ENCODE measurements around the gene GABPA.
"Not testable (repeated sequence)": the region's sequence is repeated elsewhere in the genome, so short reads cannot be mapped to it uniquely, and the experiment has no call there.

Gene GABPA

DNA sequence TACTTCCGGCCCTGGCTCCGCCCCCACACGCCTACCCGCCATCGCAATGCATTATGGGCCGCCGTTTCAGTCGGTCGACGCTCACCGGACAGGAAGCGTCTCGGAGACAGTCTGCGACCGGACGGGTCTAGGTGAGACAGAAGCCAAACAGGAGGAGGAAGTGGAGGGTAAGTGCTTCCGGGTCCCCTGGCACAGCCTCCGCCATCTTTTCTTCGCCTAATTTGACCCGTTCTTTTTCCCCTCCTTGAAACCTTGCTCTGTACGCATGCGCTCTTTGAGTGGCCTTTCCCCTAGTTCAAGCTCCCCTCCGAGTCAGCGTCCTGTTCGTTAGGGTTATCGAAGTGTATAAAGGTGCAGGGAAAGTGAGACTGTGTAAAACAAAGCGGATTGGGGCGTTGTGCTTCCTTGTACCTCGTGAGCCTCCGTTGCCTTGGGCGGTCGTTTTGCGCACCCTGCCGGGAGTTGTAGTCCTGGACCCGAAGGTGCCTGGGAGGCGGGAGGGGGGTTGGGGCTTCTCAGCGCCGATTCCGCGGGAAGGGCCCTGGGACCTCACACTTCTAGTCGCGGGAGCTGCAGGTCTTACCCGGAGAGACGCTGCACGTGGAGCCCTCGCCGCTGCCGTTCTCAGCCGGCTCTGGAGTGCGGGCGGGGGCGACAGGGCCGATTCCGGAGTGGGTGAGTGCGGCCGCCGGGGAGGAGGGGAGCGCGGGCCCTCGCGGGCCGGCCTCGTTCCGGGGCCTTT lies at the start of gene GABPA, which contains the start of gene ATP5PF:
TSS of gene GABPA (plus strand) at position 69 of the 742 bp plus-strand sequence. CDS start 6,627 bp downstream, outside the sequence.
TSS of gene ATP5PF (minus strand) at position 1 of the 742 bp plus-strand sequence. CDS start 5,110 bp downstream, outside the sequence.
- peak; percentile 99 for DNase-seq

DNA sequence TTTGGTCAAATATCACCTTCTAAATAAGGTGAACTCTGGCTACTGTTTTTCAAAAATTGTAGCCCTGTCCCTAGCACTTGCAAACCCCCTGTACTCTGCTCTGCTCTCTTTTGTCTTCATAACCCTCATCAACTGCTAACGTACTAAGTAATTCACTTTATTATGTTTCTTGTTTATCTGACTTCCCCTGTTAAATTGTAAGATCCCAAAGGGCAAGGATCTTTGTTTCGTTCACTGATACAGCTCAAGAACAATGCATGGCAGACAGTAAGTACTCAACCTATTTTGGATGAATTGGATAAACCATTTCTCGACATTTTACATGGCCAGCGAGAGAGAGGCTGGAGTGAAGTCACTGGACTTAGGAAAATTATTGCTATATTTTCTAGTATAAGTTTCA lies 47.0 kb upstream of the GABPA start:
- DNase-seq = no peak

GRCh38 chr21:25688275-25689155 lies 46.3 kb upstream of the GABPA start:
- no peak for DNase-seq

- DNase-seq = peak; percentile 28
Observed at GRCh38 chr21:25689226-25689625, 45.5 kb upstream of the GABPA start.

- no peak for DNase-seq
Observed at GRCh38 chr21:25691976-25692375, 42.8 kb upstream of the GABPA start.

DNA sequence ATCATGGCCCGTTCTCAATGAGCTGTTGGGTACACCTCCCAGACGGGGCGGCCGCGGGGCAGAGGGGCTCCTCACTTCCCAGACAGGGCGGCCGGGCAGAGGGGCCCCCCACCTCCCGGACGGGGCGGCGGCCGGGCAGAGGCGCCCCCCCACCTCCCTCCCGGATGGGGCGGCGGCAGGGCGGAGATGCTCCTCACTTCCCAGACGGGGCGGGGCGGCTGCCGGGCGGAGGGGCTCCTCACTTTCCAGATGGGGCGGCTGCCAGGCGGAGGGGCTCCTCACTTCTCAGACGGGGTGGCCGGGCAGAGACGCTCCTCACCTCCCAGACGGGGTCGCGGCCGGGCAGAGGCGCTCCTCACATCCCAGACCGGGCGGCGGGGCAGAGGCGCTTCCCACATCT lies 39.3 kb upstream of the GABPA start:
- DNase-seq = not testable (repeated sequence)

DNA sequence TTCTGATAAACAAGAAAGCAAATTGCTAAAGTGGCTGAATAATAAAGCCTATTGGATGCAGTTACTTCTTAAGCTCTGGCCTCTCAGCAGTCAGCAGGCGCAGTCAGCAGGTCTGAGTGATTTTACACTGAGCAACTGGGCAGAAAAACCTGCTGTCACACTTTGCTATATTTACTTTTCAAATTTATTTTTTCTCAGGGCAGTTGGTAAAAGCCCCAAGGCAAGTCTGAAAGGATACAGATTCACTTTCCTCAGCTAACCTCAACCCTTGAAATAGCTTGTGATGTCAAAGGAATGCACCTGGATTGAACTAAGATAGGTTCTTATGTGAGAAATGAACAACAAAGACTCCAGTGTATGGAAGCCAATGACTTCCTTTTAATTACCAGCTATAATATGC lies 34.0 kb upstream of the GABPA start:
- DNase-seq = no peak

GRCh38 chr21:25701529-25701928 lies 33.2 kb upstream of the GABPA start:
- no peak for DNase-seq

DNA sequence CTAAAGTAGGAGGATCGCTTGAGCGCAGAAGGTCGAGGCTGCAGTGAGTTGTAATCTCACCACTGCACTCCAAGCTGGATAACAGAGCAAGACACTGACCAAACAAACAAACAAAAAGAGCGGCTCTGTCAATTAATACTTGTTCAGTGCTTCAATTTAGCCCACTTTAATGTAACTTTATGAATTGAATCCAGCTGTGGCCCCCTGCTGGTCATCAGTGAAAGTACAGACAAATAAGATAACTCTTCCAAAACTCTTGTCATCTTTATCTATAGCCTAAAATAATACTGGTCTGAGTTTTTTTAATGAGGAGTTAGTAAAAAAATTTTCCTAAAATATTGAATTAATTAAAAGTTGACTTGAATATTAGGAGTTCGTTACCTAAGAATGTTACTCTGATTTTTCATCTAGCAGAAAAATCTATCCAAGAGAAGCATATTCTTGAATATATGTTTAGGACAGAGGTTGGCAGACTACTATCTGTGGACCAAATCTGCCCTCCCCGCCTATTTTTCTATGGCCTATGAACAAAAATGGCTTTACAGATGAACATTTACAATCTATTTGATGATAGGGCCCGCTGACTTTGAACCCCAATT lies 26.2 kb upstream of the GABPA start:
- DNase-seq = peak; percentile 65

DNA sequence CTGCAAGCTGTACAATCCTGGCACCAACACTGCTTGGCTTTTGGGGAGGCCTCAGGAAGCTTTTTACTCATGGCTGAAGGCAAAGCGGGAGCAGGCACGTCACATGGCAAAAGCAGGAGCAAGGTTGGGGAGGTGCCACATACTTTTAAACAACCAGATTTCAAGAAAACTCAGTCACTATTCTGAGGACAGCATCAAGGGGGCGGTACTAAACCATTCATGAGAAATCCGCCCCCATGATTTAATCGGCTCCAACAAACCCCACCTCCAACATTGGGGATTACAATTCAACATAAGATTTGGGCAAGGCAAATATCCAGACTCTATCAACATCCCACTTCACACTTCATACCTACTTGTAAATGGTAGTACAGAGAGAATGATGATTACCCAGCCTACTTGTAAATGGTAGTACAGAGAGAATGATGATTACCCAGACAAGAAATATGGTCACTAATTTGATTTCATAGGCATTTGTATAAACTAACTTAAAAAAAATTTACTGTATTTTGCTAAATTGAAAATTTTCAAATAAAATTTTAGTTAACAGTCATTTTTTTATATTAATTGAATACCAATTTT lies 25.0 kb upstream of the GABPA start:
- DNase-seq = peak; percentile 54

GRCh38 chr21:25710550-25710949 lies 24.2 kb upstream of the GABPA start:
- no peak for DNase-seq

DNA sequence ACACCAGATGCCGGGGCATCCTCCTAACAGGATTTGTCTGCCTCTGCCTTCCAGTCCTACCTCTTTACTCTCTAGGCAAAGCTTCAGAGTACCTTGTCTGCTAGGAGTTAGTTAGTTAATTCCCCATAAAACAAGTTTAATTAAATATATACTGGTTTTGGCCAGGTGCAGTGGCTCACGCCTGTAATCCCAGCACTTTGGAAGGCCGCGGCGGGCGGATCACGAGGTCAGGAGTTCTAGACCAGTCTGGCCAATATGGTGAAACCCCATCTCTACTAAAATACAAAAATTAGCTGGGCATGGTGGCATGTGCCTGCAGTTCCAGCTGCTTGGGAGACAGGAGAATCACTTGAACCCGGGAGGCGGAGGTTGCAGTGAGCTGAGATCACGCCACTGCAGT lies 20.7 kb upstream of the GABPA start:
- peak; percentile 90 for DNase-seq

DNA sequence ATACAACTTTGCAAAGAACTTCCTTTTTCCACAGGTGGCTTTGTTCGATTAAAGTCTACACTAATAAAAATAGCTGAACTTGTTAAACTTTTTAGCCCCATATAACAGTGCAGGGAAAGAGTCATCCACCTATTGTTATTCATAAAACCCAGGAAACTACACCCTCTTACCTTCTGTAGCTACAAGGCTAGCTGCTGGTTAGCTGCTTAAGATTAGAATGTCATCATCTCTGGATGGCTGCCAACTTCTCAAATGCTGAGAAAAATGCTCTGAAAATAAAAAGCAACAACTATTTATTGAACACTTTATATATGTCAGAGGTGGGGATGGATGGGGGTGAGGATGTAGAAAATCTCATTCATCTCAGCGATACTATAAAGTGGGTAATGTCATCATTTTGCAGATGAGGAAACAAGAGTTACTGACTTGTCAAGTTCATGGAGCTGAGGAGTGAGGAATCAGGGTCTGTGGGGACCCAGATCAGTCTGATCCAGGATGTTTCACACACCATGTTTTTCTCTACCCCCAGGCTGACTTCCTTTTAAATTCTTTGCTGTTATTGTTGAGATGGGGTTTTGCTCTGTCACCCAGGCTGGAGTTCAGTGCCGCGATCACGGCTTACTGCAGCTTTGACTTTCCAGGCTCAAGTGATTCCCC lies 17.2 kb upstream of the GABPA start:
- peak; percentile 54 for DNase-seq

- no peak for DNase-seq
Observed at GRCh38 chr21:25721987-25722386, 12.8 kb upstream of the GABPA start.

DNA sequence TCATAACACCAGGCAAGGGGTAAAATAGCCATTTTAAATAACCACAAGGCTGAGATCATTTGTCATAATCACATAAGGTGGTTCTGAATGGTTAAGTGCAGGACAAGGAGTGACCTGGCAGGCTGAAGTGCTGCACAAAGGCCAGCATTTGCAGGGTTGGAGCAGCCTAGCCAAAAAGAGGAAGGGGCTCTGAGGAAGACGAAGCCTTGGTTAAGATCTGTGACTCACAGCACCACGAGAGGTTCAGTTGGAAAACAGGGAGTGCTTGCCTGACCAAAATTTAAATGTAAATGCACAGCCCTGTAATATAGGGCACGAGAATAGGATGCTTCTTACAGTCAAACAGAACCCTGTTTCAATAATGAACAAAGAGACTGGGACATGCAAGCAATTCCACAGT lies 12.1 kb upstream of the GABPA start:
- no peak for DNase-seq

DNA sequence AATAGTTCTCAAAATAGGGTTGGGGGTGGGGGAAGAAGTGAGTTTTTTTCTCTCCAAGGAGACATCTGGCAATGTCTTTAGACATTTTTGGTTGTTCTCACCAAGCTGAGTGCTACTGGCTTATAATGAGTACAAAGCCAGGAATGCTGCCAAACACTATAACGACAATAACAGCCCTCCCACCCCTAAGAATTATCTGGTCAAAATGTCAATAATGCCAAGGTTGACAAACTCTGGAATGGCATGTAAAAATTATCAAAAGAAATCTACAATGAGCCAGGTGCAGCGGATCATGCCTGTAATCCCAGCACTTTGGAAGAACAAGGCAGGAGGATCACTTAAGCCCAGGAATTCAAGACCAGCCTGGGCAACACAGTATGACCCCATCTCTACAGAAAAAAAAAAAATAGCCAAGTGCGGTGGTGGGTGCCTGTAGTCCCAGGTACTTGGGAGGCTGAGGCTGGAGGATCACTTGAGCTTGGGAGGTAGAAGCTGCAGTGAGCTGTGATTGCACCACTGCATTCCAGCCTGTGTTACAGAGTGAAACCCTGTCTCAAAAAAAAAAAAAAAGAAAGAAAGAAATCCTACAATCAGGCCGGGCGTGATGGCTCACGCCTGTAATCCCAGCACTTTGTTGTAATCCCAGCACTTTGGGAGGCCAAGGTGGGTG lies 2.5 kb upstream of the GABPA start:
- no peak for DNase-seq

DNA sequence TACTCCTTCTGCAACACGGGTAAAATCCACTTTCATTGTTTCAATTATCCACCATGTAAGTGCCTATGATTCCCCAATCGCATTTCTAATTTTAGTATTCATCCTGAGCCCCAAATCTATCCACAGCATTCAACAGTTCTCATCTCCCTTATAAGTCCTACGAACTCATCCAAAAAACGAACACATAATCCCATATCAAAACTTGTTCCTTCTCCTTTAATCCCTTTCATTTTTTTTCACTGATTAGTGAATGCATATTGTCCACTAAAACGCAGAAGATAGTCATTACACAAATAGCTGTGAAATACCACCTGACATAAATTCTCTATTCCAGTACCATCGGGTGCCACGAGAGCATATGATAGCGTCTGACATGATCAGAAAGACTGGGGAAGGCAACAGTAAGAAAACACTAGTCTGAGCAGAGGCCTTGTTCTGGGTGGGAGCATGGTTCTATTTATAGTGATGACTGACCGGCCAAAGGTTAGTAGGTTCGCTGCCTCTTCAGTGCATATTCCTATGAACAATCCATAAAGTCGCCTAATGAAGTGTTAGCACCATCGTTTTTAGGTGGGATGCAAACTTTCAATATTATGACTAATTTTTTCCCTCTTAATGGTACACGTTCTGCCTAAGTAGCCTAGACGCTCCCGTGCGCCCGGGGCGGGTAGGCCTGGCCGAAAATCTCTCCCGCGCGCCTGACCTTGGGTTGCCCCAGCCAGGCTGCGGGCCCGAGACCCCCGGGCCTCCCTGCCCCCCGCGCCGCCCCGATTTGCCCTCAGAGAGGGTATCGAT lies 716 bp upstream of the GABPA start:
- DNase-seq = peak; percentile 38

- DNase-seq = no peak
Observed at GRCh38 chr21:25734654-25734903, 193 bp upstream of the GABPA start.

- peak; percentile 94 for DNase-seq
Observed at GRCh38 chr21:25735646-25736597, 1.1 kb downstream of the GABPA start.

GRCh38 chr21:25737421-25737820 lies 2.6 kb downstream of the GABPA start:
- DNase-seq = no peak
